Measurements from ENCODE around the gene ARL13B.

- TF ChIP-seq CTCF (IDR thresholded peaks at IDR 0.05; ENCODE audit: control extremely low read depth in 1 of 3, insufficient read depth in 1 of 3, low read depth in 1 of 3, low read length in 3 of 3) (no peak), RFX5 (IDR thresholded peaks at IDR 0.05; ENCODE audit: borderline replicate concordance, low read depth, low read length) (no peak), RBBP5 (IDR thresholded peaks at IDR 0.05; ENCODE audit: borderline replicate concordance, low read depth, low read length) (no peak), TAF7 (optimal IDR thresholded peaks at IDR 0.05; ENCODE audit: borderline replicate concordance, low read depth, low read length) (no peak), USF2 (IDR thresholded peaks at IDR 0.05; ENCODE audit: low read length) (no peak), BACH1 (IDR thresholded peaks at IDR 0.05; ENCODE audit: low read length) (no peak), POLR2A (IDR thresholded peaks at IDR 0.05; ENCODE audit: control extremely low read depth in 1 of 2, low read depth in 2 of 2, low read length in 2 of 2) (no peak), MAX (IDR thresholded peaks at IDR 0.05) (no peak)
Observed at GRCh38 chr3:94050546-94050945, 70.6 kb downstream of the ARL13B start.
